Stomach (tissue), 9 donors: ENCODE results near the gene SLC9A4. TPM values are rescaled to one million over a fixed set of nuclear protein-coding genes. Genes with fewer than 3 reads are reported as not detected.

Source experiments
- DNase-seq, 2 donors: peaks; one replicate each; pipeline versions ENCODE4 v3.0.0 to v3.0.0-alpha.2; 2013 to 2019
- H3K27ac ChIP-seq, 5 donors: fragments of 200-600 bp in 4 of 5; sonication (generic) in 4 of 5; one replicate each; pipeline ENCODE4 v1.5.1; 2013 to 2019; ENCODE audit warnings: mild to moderate bottlenecking in 1 of 5, moderate library complexity in 1 of 5
- H3K27me3 ChIP-seq, 3 donors: fragments of 200-600 bp; sonication (generic); one replicate each; pipeline ENCODE4 v1.5.1; 2017 to 2019; ENCODE audit warnings: mixed run types in 1 of 3
- H3K36me3 ChIP-seq, 4 donors: fragments of 200-600 bp; sonication (generic); 1 replicate in 3 of 4; 2 replicates in 1 of 4; pipeline ENCODE4 v1.5.1; 2016 to 2019
- H3K4me1 ChIP-seq, 4 donors: fragments of 200-600 bp; sonication (generic); one replicate each; pipeline ENCODE4 v1.5.1; 2016 to 2019
- H3K4me3 ChIP-seq, 4 donors: fragments of 200-600 bp; sonication (generic) in 3 of 4; one replicate each; pipeline ENCODE4 v1.5.1; 2016 to 2019; ENCODE audit warnings: mild to moderate bottlenecking in 1 of 4
- H3K9me3 ChIP-seq, 4 donors: fragments of 200-600 bp; sonication (generic); one replicate each; pipeline ENCODE4 v1.5.1; 2016 to 2019
- EP300 ChIP-seq: sonication (generic); formaldehyde crosslinking; IDR thresholded peaks from one replicate; pipeline ENCODE4 v1.6.1; 2017; ENCODE audit warnings: antibody characterized with exemption
- POLR2A ChIP-seq, 4 donors: fragments of 450-650 bp; IDR thresholded peaks; one replicate each; pipeline ENCODE4 v1.6.1; 2016; ENCODE audit warnings: antibody characterized with exemption in 4 of 4, control low read depth in 2 of 4, mild to moderate bottlenecking in 1 of 4, moderate library complexity in 1 of 4
- POLR2AphosphoS5 ChIP-seq, 3 donors: sonication (generic); formaldehyde crosslinking; IDR thresholded peaks; one replicate each; pipeline ENCODE4 v1.6.1; 2016; ENCODE audit warnings: antibody characterized with exemption in 3 of 3
- WGBS, 5 donors: extraction: QIAGEN DNeasy Blood & Tissue Kit in 3 of 5; methylation state at CpG; one replicate each; pipeline versions ENCODE4 v1.1.5 to v1.1.7; 2013 to 2018; 5-methylcytosine and 5-hydroxymethylcytosine counted together
- intact Hi-C: fragments of 100-400 bp; cut with DNase I; formaldehyde crosslinking; loops from one replicate; pipeline ENCODE4 v1.15.1; 2023; ENCODE audit warnings: low total_unique reads
- polyA plus RNA-seq, 3 donors: library from polyadenylated mRNA; stranded (reverse); fragments of 200-250 nt; gene quantifications; one replicate each; pipeline ENCODE4 v1.2.3, GENCODE V29; 2013
- total RNA-seq, 5 donors: library from RNA; depleted of rRNA; stranded (reverse); fragments of >200 nt; gene quantifications; one replicate each; pipeline versions ENCODE4 v1.1.0 to v1.2.3, GENCODE V29; 2014 to 2016
- TF ChIP-seq, protein P1 (sequence below), 7 experiments: fragments of 450-650 bp in 4 of 7; fragments of 200-600 bp in 3 of 7; sonication (generic) in 3 of 7; IDR thresholded peaks; one replicate each; pipeline ENCODE4 v1.5.1; 2016 to 2019; ENCODE audit warnings: antibody characterized with exemption in 7 of 7, control low read depth in 2 of 7, mild to moderate bottlenecking in 1 of 7
- donor health status: healthy with polysubstance abuse.
- donor health status: Bipolar disorder and iron deficiency.
- donor health status: healthy.

Gene SLC9A4
- total and polyA plus RNA-seq, 8 donors, result 4.7 to 143 (median 92.4) TPM; not detected in 1

DNA sequence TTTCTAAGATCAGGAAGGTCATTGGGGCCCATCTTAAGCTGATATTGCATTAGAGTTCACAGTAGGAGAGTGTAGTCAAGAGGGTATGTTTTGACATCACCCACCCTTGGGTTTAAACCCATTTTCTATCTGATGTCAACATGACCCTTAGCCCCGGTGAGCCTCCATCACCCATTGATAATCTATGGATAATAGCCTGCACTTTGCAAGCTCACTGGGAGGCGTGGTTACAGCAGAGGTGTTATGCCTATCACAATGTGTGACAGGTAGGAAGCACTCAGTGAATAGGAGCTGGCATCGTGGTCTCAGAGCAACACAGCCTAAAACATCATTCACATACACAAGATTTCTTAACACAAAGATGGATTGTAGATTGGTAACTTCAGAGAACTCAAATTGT, 28.8 kb upstream of the SLC9A4 start:
- Histone ChIP-seq H3K27me3 (no peaks in the 10 kb centered on the region), H3K27ac (no peak overlapping the region), H3K4me1 (peaks cover 0 to 12% (median 7%) of the 10 kb centered on the region in 4 donors), H3K36me3 (no peaks in the 10 kb centered on the region), H3K9me3 (no peaks in the 10 kb centered on the region), H3K4me3 (no peak overlapping the region)
- DNase-seq, result no peak
- TF ChIP-seq POLR2AphosphoS5 (IDR thresholded peaks at IDR 0.05) (no peak), POLR2A (IDR thresholded peaks at IDR 0.05) (no peak), EP300 (no peak)
- TF ChIP-seq, protein P1, sequence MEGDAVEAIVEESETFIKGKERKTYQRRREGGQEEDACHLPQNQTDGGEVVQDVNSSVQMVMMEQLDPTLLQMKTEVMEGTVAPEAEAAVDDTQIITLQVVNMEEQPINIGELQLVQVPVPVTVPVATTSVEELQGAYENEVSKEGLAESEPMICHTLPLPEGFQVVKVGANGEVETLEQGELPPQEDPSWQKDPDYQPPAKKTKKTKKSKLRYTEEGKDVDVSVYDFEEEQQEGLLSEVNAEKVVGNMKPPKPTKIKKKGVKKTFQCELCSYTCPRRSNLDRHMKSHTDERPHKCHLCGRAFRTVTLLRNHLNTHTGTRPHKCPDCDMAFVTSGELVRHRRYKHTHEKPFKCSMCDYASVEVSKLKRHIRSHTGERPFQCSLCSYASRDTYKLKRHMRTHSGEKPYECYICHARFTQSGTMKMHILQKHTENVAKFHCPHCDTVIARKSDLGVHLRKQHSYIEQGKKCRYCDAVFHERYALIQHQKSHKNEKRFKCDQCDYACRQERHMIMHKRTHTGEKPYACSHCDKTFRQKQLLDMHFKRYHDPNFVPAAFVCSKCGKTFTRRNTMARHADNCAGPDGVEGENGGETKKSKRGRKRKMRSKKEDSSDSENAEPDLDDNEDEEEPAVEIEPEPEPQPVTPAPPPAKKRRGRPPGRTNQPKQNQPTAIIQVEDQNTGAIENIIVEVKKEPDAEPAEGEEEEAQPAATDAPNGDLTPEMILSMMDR (IDR thresholded peaks at IDR 0.05), result no peak
- intact Hi-C loops, result loop anchor here (10.0 kb wide), 1 partner anchor 189 kb away; no protein-coding TSS in a partner anchor
- 46 to 73% (median 62%) methylated on average over 3 of the region's 3 CpGs for WGBS, 5 donors

DNA sequence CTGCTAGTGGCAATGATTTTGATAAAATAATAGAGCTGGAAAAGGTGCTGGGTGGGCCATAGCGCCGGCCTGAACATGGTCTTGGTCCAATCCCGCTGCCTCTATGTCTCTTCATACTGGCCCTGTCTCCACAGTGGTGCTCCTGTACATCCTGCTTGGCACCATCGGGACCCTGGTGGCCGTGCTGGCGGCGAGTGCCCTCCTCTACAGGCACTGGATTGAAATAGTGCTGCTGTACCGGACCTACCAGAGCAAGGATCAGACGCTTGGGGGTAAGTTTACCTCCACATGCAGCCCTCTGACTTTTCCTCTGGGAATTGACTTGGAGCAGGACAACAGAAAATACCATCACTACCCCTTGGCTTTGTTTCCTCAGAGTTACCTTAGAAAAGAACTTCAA, 26.1 kb upstream of the SLC9A4 start:
- WGBS, 5 donors, result 91 to 99% (median 96%) methylated on average over 9 of the region's 9 CpGs
- Histone ChIP-seq H3K4me3 (no peak overlapping the region), H3K27ac (no peak overlapping the region), H3K36me3 (no peaks in the 10 kb centered on the region), H3K9me3 (no peaks in the 10 kb centered on the region), H3K4me1 (peaks cover 0 to 12% (median 7%) of the 10 kb centered on the region in 4 donors), H3K27me3 (no peaks in the 10 kb centered on the region)
- intact Hi-C loops, result loop anchor here (10.0 kb wide), 1 partner anchor 192 kb away; no protein-coding TSS in a partner anchor
- DNase-seq, result no peak
- TF ChIP-seq POLR2A (IDR thresholded peaks at IDR 0.05) (no peak), POLR2AphosphoS5 (IDR thresholded peaks at IDR 0.05) (no peak), EP300 (no peak)
- TF ChIP-seq, protein P1 (IDR thresholded peaks at IDR 0.05), result no peak

DNA sequence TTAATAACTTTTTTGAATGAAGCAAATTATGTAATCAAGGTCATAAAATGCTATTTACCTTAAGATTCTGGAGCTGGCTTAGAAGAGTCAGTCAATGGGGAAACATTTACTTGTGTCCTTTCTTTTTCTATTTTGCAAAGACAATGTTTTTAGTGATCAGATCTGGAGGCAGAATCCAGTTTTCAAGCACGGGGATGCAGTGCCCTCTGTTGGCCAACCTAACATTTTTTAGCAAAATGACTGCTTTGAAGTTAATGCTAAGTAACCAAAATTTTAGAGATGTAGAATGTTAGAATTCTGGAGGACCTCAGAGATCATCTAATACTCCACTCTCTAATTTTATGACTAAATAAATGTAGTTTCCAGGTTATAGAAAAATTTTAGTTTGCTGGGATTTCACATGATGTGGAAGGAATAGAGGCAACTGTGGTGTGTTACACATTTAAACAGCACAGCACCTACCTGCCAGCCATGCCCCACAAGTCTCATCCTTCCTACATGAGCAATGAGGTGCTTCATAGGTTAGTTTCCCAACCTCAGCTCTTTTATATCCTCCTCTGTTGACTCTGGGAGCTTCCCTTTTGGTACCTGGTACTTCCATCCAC, 23.6 kb upstream of the SLC9A4 start:
- peak; percentile 37 to 70 for DNase-seq
- Histone ChIP-seq H3K4me3 (no peak overlapping the region), H3K27me3 (no peaks in the 10 kb centered on the region), H3K36me3 (no peaks in the 10 kb centered on the region), H3K9me3 (no peaks in the 10 kb centered on the region), H3K27ac (no peak overlapping the region), H3K4me1 (peaks cover 0 to 11% (median 3%) of the 10 kb centered on the region in 4 donors)
- TF ChIP-seq, protein P1 (IDR thresholded peaks at IDR 0.05), result peak in 3 of 7 experiments; percentile 44 to 60 (median 53)
- TF ChIP-seq POLR2A (IDR thresholded peaks at IDR 0.05) (no peak), POLR2AphosphoS5 (IDR thresholded peaks at IDR 0.05) (no peak), EP300 (no peak)
- intact Hi-C loops, result loop anchor here (10.0 kb wide), 1 partner anchor 195 kb away; no protein-coding TSS in a partner anchor
- 0 to 2% (median 0%) methylated on average over 1 of the region's 1 CpG for WGBS, 5 donors

DNA sequence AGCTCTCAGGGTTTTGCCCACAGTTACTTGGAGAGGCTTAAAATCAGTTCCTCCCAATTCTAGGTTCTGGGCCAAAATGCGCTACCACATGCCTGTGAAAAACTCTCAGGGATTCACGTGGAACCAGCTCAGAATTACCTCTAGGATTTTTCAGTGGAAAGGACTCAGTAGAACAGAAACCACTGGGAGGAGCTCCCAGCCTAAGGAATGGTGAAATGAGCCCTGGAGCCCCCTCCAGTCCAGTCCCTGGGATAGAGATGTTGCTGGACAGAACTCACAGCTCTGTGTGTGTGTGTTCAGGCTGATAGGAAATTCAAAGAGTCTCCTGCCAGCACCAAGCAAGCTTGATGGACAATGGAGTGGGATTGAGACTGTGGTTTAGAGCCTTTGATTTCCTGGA, 21.1 kb upstream of the SLC9A4 start:
- Histone ChIP-seq H3K27ac (no peak overlapping the region), H3K9me3 (no peaks in the 10 kb centered on the region), H3K4me1 (peaks cover 0 to 13% (median 3%) of the 10 kb centered on the region in 4 donors), H3K36me3 (no peaks in the 10 kb centered on the region), H3K4me3 (no peak overlapping the region), H3K27me3 (no peaks in the 10 kb centered on the region)
- TF ChIP-seq, protein P1 (IDR thresholded peaks at IDR 0.05), result peak in 1 of 7 experiments; percentile 9
- TF ChIP-seq POLR2A (IDR thresholded peaks at IDR 0.05), result no peak
- 43 to 69% (median 63%) methylated on average over 2 of the region's 2 CpGs for WGBS, 5 donors
- peak in 1 of 2 donors; percentile 15 for DNase-seq
- intact Hi-C loops, result no loop called here
